ENCODE measurements around the gene AP1M2.

Gene AP1M2

GRCh38 chr19:10565567-10566407, 21.3 kb downstream of the AP1M2 start, which contains the start of gene KRI1 (continued):
- TF ChIP-seq ZNF2 (tag by site-specific recombination; IDR thresholded peaks at IDR 0.05) (peak; percentile 73; the same call in 1 of the 2 replicates), ZBTB1 (tag by site-specific recombination; IDR thresholded peaks at IDR 0.05) (0 out of 2 replicates have a peak, but pooled peaks have one; percentile 63), GLI4 (tag by site-specific recombination; IDR thresholded peaks at IDR 0.05) (0 out of 2 replicates have a peak, but pooled peaks have one; percentile 68), ZNF561 (tag by site-specific recombination; IDR thresholded peaks at IDR 0.05; ENCODE audit: borderline replicate concordance) (peak; percentile 75; the same call in 1 of the 2 replicates), ZNF548 (tag by site-specific recombination; IDR thresholded peaks at IDR 0.05) (no peak), ZNF335 (tag by site-specific recombination; conservative IDR thresholded peaks at IDR 0.05) (peak; percentile 34; the same call in 1 of the 2 replicates), ZNF571 (tag by site-specific recombination; IDR thresholded peaks at IDR 0.05) (no peak), REPIN1 (tag by site-specific recombination; IDR thresholded peaks at IDR 0.05; ENCODE audit: low read depth) (no peak), ZNF610 (tag by site-specific recombination; IDR thresholded peaks at IDR 0.05; ENCODE audit: borderline replicate concordance) (0 out of 2 replicates have a peak, but pooled peaks have one; percentile 52), ZFHX2 (tag by site-specific recombination; conservative IDR thresholded peaks at IDR 0.05) (peak; percentile 96), ZNF202 (tag by site-specific recombination; IDR thresholded peaks at IDR 0.05; ENCODE audit: borderline replicate concordance) (no peak), ZNF324 (tag by site-specific recombination; IDR thresholded peaks at IDR 0.05) (no peak), ZNF777 (tag by site-specific recombination; IDR thresholded peaks at IDR 0.05; ENCODE audit: borderline replicate concordance) (peak; percentile 58; the same call in 1 of the 2 replicates), SP2 (tag by site-specific recombination; IDR thresholded peaks at IDR 0.05) (peak; percentile 99), HOXA7 (CRISPR knock-in tag; IDR thresholded peaks at IDR 0.05; ENCODE audit: borderline replicate concordance) (no peak), ZNF121 (tag by site-specific recombination; IDR thresholded peaks at IDR 0.05) (no peak), ZNF133 (tag by site-specific recombination; IDR thresholded peaks at IDR 0.05) (no peak), IKZF3 (tag by site-specific recombination; IDR thresholded peaks at IDR 0.05) (0 out of 2 replicates have a peak, but pooled peaks have one; percentile 11), ZNF354C (tag by site-specific recombination; IDR thresholded peaks at IDR 0.05; ENCODE audit: borderline replicate concordance, low read depth) (no peak), INSM2 (tag by site-specific recombination; IDR thresholded peaks at IDR 0.05) (peak; percentile 15; the same call in 1 of the 2 replicates), HOXC10 (CRISPR knock-in tag; IDR thresholded peaks at IDR 0.05) (0 out of 2 replicates have a peak, but pooled peaks have one; percentile 41), KLF16 (tag by site-specific recombination; IDR thresholded peaks at IDR 0.05) (peak; percentile 91), KLF8 (tag by site-specific recombination; IDR thresholded peaks at IDR 0.05) (peak; percentile 98), GFI1B (tag by site-specific recombination; IDR thresholded peaks at IDR 0.05) (no peak), ZNF843 (tag by site-specific recombination; IDR thresholded peaks at IDR 0.05) (0 out of 2 replicates have a peak, but pooled peaks have one; percentile 28), ZNF341 (tag by site-specific recombination; IDR thresholded peaks at IDR 0.05; ENCODE audit: low read depth) (0 out of 2 replicates have a peak, but pooled peaks have one; percentile 9), CTCF (tag by site-specific recombination; IDR thresholded peaks at IDR 0.05) (peak; percentile 46)
- TF ChIP-seq, protein P1, sequence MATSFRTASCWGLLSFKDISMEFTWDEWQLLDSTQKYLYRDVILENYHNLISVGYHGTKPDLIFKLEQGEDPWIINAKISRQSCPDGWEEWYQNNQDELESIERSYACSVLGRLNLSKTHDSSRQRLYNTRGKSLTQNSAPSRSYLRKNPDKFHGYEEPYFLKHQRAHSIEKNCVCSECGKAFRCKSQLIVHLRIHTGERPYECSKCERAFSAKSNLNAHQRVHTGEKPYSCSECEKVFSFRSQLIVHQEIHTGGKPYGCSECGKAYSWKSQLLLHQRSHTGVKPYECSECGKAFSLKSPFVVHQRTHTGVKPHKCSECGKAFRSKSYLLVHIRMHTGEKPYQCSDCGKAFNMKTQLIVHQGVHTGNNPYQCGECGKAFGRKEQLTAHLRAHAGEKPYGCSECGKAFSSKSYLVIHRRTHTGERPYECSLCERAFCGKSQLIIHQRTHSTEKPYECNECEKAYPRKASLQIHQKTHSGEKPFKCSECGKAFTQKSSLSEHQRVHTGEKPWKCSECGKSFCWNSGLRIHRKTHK (tag by site-specific recombination; IDR thresholded peaks at IDR 0.05): no peak
- TF ChIP-seq, protein P2, sequence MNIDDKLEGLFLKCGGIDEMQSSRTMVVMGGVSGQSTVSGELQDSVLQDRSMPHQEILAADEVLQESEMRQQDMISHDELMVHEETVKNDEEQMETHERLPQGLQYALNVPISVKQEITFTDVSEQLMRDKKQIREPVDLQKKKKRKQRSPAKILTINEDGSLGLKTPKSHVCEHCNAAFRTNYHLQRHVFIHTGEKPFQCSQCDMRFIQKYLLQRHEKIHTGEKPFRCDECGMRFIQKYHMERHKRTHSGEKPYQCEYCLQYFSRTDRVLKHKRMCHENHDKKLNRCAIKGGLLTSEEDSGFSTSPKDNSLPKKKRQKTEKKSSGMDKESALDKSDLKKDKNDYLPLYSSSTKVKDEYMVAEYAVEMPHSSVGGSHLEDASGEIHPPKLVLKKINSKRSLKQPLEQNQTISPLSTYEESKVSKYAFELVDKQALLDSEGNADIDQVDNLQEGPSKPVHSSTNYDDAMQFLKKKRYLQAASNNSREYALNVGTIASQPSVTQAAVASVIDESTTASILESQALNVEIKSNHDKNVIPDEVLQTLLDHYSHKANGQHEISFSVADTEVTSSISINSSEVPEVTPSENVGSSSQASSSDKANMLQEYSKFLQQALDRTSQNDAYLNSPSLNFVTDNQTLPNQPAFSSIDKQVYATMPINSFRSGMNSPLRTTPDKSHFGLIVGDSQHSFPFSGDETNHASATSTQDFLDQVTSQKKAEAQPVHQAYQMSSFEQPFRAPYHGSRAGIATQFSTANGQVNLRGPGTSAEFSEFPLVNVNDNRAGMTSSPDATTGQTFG (tag by site-specific recombination; IDR thresholded peaks at IDR 0.05; ENCODE audit: borderline replicate concordance): no peak
- TF ChIP-seq, protein P3, sequence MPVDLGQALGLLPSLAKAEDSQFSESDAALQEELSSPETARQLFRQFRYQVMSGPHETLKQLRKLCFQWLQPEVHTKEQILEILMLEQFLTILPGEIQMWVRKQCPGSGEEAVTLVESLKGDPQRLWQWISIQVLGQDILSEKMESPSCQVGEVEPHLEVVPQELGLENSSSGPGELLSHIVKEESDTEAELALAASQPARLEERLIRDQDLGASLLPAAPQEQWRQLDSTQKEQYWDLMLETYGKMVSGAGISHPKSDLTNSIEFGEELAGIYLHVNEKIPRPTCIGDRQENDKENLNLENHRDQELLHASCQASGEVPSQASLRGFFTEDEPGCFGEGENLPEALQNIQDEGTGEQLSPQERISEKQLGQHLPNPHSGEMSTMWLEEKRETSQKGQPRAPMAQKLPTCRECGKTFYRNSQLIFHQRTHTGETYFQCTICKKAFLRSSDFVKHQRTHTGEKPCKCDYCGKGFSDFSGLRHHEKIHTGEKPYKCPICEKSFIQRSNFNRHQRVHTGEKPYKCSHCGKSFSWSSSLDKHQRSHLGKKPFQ (tag by site-specific recombination; IDR thresholded peaks at IDR 0.05): no peak
